GM19455 (cell line): ENCODE results near the gene SENP2.

ENCODE experiments used
- ATAC-seq: cut with Tn5 transposase; IDR thresholded peaks from one replicate; pipeline ENCODE4 v1.9.1; 2021; ENCODE audit not compliant: unreplicated experiment

The SENP2 gene

DNA sequence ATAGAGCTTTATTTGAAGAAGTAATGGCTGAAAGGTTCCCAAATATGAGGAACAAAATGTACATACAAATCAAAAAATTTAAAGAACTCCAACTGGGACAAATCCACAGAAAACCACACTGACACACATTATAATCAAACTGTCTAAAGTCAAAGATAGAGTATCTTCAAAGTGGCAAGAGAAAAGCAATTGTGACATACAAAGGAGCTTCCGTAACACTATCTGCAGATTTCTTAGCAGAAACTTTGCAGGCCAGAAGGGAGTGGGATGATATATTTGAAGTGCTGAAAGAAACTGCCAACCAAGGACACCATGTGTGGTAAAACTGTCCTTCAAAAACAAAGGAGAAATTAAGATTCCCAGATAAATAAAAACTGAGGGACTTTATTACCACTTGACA is 91.9 kb downstream of the SENP2 start:
- ATAC-seq, result no peak

DNA sequence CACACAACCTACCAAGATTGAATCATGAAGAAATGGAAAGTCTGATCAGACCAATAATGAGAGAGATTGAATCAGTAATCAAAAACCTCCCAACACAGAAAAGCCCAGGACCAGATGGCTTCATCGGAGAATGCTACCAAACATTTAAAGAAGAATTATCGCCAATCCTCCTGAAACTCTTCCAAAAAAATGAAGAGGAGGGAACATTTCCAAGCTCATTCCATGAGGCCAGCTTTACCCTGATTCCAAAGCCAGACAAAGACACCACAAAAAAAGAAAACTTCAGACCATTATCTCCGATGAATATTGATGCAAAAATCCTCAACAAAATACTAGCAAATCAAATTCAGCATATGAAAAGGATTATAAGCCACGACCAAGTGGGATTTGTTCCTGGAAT is 94.1 kb downstream of the SENP2 start:
- no peak for ATAC-seq
